HG03095 (cell line): ENCODE results near the gene TANC1.

Experiments used
- ATAC-seq: cut with Tn5 transposase; IDR thresholded peaks from one replicate; pipeline ENCODE4 v1.9.1; 2021; ENCODE audit warnings: moderate library complexity; ENCODE audit not compliant: unreplicated experiment

Gene TANC1

DNA sequence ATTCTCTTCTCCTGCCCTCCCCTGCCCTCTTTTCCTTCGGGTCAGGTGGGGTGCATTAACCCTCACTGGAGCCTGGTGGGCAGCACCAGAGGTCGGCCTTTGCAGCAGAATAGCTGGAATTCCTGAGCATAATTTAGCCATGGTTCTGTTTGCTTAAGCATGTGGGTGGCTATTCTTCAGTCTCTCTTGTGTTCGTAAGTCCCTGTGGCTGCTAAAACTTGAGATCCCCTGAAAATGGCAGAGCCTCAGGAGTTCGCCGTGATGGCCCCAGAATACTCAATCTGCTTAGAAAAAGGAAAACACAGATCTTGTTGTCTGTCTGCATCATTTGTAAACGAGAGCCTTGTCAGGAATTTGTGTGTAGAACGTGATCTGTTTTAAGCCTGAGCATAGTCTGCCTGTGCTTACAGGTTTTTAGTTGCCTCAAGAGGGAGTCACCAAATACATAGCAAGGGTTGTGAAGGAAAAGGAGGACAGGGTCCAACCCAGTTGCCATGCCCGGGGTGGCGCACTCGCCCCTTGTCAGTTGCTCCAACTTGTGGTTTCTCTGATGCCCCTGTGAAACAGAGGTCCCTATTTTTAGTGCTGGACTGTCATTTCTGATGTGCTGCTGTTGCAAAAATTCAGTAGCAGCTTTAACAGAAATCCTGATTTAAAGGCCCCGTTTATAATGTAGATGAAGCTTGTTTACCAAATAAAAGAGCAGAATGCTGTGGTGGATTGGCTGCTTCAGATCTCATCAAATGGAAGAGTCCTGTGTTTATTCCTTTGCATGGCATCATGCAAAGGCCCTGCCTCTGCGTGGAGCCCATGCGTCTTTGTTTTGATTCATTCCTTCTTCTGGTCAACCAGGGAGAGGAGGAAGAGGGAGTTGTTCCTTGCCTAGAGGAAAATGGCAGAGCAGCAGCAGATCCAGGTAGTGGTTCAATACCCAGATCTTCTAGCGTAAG lies 243.3 kb downstream of the TANC1 start:
- no peak for ATAC-seq

DNA sequence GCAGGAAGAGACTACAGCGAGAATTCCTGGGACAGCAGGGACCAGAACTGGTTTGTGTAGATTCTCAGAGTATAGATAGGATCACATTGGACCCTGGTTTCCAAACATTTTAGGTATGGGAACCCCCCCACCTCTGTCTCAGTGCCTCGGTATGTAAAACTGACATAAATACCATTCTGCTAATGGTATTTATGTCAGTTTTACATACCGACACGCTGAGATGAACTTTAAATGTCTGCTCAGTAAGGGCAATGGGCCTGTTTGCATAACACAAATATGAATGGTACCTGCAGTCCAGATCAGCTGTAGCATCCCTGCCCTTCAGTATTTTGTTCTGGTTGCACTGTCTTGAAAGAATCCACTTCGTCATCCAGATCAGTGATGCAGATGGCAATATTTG lies 244.9 kb downstream of the TANC1 start:
- no peak for ATAC-seq

DNA sequence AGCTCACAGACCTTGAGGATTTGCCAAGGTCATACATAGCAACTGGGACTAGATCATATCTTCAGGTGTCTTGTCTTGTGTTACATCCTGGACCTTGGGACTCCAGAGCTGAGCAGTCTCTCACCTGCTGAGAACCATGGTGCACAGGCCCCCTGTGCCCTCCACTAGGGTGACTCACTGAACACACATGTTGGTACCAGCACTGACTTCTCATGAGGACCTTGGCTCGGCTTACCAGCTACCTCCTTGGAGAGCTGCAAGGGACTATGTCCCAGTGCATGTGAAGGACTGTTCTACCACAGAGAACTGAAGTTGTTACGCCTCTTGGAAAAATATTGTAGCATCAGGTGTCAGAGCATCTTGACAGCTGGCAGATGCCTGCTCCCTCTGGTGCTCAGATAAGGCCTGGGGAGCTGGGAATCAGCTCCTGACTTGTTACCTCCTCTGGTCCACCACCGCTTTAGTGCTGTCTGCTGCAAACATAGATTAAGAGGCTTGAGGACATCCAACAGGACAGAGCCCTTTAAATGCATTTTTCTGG lies 246.0 kb downstream of the TANC1 start:
- ATAC-seq, result no peak

DNA sequence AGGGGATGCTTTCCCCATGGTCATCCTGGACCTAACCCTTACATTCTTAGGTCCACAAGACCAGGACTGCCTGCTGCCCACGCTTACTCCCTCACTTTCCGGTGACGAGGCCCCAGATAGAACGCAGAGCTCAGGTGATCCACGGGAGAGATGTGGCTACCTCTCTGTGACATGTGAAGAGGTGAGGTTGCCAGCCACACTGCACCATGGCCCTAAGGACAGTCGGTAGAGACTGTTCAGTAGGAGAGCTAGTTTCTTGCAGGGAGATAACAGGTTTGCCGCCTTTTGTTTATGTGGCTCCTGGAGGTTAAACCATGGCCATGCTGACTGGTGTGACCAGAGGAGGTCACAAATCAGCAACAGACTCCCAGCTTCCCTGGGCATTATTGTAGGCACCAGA lies 246.7 kb downstream of the TANC1 start:
- ATAC-seq, result no peak

DNA sequence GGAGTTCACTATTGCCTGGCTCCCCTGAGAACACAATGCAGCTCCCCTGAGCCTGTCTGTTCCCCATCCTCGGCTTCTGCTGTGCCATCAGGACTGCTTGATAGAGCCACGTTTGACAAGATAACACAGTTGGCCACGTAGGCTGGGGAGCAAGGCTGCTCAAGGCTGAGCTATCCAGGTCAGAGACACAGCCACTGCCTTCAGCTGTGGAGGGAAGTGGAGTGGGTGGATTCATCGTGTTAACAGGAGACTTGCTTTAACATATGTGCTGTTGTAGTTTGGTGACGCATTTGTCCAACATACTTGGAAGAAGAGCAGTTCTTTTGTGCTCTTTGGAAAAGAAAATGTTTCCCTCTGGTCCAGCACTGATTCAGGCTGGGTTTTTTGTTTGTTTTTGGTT lies 249.2 kb downstream of the TANC1 start:
- no peak for ATAC-seq

- no peak for ATAC-seq
Measured at GRCh38 chr2:159218389-159218788, 249.9 kb downstream of the TANC1 start.

GRCh38 chr2:159219394-159219998 lies 251.1 kb downstream of the TANC1 start:
- no peak for ATAC-seq

- ATAC-seq, result no peak
Measured at GRCh38 chr2:159224061-159224813, 255.8 kb downstream of the TANC1 start.

DNA sequence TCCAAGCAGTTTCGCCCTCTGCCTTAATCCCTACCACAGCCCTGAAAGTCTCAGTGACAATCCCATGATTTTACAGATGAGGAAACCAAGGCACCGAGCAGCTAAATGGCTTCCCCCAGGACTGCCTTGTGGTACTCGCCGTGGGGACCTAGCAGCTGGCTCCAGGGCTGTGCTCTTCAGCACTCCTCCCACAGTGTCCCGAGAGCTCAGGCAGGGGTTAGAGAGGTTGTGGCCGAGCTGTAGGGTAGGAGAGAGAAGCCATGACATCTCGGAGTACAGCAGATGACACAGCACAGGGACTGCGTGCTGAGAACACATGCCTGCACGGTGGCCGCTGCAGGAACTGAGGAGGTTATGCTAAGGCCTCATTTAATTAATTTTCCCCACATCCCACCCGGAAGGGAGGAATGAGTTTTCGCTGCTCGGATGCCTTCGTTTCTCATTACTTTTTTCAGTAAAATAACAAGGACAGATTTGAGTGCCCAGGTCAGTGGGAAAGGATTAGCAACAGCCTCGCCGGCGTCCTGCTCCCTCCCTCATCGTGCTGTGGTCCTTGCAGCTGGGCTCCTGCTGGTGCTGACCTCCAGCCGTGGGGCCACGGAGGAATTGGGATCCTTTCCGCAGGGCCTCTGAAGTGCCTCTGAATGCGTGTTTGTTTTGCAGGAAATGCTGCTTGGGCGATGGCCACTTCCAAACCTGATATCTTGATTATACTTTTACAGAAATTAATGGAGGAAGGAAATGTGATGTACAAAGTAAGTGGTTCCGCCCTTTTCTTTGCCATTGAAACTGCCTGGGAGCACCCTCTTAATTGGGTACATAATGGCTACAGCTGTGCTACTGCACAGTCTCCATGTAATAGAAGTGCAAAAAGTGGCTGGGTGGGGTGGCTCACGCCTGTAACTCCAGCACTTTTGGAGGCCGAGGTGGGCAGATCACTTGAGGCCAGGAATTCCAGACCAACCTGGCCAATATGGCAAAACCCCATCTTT lies 256.9 kb downstream of the TANC1 start:
- no peak for ATAC-seq

DNA sequence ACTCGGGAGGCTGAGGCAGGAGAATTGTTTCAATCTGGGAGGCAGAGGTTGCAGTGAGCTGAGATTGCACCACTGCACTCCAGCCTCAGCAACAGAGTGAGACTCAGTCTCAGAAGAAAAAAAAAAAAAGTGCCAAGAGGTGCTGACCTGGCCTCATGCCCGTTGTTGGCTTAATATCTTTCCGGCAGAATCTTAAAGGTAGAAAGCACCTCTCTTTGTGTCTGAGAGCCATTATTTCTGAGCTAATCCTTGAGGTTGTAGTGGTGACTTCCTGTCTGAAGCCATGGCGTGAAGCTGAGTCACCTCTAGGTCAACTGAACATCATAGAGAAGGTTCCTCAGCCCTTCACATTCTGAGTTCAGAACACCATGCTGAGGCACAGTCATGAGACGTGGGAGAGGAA lies 257.6 kb downstream of the TANC1 start:
- peak; percentile 64 for ATAC-seq

DNA sequence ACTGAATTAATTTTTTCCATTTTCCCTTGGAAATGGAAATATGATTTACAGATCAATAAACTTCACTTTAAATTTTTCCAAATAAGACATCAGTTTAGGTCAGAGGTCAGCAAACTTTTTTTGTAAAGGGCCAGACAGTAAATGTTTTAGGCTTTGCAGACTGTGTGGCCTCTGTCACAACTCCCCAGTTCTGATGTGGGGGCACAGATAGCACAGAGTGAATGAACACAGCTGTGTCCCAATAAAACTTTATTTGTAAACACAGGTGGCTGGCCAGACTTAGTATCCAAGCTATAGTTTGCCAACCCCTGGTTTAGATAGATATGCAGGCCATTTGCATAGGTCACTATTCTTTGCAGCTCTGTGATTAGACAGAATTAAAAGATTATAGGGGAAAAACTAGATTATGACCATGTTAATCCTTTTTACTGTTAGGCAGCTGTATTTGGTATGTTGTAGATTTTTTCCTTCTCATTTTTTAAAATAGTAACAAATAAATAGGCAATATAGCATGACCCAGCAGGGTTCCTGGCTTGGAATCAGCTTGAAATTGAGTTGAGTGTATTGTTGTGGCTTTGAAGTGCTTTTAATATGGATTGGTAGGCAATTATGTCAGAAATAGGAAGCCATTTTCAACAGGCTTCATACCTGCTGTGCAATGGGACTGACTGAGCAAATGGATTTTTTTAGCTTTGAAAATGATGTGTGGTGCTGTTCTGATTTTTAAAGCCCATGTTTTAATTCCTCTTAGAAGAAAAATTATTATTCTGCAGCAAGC lies 258.4 kb downstream of the TANC1 start:
- ATAC-seq, result no peak

DNA sequence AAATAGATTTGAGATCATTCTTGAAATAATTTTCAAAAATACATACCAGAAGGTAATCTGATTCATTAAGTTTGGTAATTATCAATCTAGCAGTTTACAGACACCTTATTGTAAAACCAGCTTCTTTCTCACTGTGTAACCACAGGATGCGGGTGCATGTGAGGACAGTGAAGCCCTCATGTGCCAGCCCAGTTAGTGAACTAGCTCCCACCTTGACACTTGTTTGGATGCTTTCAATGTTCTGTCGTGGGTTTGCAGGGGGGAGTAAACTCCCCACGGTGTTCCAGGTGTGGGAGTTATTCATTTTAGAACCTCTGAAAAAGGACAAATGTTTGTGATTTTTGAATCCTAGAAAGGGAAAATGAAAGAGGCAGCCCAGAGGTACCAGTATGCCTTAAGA lies 259.0 kb downstream of the TANC1 start:
- ATAC-seq, result no peak

GRCh38 chr2:159228081-159228581 lies 259.7 kb downstream of the TANC1 start:
- ATAC-seq, result no peak

DNA sequence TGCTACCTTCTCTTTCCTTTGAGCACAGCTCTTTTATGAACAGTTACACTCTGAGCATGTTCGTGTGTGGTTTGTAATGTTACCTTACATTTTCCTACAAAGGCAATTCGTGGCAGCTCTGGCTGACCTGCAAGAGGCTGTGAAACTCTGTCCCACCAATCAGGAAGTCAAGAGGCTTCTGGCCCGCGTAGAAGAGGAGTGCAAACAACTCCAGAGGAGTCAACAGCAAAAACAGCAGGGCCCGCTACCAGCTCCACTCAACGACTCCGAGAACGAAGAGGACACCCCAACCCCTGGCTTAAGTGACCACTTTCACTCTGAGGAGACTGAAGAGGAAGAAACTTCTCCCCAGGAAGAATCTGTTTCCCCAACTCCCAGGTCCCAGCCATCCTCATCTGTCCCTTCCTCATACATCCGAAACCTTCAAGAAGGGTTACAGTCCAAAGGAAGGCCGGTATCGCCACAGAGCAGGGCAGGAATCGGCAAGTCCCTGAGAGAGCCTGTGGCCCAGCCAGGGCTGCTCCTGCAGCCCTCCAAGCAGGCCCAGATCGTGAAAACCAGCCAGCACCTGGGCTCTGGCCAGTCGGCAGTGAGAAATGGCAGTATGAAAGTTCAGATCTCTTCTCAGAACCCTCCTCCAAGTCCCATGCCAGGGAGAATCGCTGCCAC lies 261.2 kb downstream of the TANC1 start:
- ATAC-seq, result no peak

DNA sequence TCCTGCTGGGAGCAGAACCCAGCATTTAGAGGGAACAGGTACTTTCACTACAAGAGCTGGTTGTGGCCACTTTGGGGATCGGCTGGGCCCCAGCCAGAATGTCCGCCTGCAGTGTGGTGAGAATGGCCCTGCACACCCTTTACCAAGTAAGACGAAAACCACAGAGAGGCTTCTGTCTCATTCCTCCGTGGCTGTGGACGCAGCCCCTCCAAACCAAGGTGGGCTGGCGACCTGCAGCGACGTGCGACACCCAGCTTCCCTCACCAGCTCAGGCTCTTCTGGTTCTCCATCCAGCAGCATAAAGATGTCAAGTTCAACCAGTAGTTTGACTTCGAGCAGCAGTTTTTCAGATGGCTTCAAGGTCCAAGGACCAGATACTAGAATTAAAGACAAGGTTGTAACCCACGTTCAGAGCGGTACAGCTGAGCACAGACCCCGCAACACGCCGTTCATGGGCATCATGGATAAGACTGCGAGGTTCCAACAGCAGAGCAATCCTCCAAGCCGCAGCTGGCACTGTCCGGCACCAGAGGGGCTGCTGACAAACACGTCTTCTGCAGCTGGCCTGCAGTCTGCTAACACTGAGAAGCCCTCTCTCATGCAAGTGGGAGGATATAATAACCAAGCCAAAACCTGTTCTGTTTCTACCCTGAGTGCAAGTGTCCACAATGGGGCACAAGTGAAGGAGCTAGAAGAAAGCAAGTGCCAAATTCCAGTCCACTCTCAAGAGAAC lies 261.9 kb downstream of the TANC1 start:
- ATAC-seq, result no peak

DNA sequence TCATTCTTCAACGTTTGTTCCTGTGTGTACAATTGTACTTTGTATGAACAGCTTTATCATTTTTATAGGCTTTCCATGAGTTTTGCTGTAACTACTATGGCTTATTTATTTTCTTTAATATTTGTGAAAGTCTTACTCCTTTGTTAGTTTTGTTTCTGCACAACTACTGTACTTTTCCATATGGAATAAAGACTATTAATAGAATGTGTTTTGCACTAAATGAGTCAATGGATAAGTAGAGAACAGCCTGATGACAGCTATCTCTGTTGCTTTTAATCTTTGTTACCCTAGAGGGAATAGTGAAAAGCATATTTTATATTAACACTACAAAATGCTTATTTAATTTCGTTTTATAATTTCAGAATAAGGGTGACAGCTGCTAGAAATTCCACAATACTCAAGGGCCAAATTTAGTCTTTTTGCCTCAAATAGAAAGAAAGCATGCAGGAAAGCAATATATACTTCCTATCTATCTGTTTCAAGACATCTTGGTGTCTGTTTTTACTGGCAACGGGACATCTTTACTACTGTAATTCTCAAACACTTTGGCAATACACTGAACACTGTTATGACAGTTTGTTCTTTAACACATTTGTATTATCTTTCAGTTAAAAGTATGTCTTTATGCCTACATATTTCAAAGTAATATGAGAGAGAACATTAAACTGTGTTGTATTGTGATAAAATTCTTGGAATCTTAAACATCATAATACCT lies 264.2 kb downstream of the TANC1 start:
- ATAC-seq, result no peak

GRCh38 chr2:159234868-159235267 lies 266.4 kb downstream of the TANC1 start:
- ATAC-seq, result no peak
